Middle frontal gyrus (tissue), 1 donor: Measurements from ENCODE around the gene ADGRL3.

Experiments
- DNase-seq: peaks from one replicate; pipeline ENCODE4 v3.0.0-alpha.2; 2015; ENCODE audit warnings: low spot score; ENCODE audit errors: extremely low spot score

Gene ADGRL3

DNA sequence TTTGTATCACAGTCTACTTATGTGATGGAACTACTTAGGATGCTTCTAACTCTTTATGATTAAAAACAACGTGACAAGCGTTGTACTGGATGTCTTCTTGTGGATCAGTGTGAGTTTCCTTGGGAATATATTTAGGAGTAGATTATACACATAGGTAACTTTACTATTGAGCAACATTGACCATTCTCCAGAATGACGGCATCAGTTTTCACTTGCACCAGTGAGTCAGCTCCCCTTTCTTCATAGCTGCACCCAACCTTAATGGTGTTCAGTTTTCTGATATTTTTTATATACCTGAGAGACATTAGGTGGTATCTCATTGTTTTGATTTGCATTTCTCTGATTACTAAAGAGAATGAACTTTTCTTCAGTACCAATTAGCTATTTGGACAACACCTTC is 343.9 kb downstream of the ADGRL3 start:
- DNase-seq: no peak

DNA sequence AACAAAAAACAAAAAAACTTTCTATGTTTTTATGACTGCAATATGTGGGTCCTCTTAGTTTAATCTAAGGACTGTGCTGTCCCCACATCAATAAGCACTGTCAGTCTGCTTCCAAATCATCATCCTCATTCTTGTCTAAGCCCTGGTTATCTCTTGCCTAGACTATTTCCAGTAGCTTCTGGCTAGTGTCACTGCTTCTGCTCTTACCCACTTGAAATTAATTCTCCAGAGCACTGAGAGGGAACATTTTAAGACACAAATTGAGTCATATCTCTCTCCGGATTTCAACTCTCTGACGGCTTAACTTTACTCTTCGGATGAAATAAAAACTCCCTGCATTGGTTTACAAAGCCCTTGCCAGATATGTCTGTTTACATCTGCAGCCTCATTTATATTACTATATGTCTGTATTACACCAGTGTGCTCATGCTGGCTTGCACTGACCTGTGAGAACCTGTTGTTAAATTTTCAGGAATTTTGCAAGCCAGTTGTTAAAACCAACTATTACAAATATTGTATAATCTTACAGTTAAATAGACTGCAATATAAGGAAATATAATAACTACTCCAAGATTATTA is 345.9 kb downstream of the ADGRL3 start:
- DNase-seq: no peak

DNA sequence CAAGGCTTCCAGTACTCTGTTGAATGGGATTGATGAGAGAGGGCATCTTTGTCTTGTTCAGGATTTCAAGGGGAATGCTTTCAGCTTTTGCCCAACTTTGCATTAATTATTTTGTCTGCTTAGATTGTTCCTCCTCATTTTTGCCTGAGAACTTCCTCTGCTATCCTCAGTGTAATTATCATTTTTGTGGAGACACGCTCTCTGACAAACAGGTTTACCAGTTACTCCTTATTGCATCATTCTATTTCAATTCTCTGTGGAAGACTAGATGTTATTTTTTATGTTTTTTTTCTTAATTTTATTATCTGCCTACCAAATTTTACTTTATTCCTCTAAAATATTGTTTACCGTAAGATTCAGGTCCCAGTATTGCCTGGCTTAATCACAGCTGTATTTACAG is 349.2 kb downstream of the ADGRL3 start:
- no peak for DNase-seq

DNA sequence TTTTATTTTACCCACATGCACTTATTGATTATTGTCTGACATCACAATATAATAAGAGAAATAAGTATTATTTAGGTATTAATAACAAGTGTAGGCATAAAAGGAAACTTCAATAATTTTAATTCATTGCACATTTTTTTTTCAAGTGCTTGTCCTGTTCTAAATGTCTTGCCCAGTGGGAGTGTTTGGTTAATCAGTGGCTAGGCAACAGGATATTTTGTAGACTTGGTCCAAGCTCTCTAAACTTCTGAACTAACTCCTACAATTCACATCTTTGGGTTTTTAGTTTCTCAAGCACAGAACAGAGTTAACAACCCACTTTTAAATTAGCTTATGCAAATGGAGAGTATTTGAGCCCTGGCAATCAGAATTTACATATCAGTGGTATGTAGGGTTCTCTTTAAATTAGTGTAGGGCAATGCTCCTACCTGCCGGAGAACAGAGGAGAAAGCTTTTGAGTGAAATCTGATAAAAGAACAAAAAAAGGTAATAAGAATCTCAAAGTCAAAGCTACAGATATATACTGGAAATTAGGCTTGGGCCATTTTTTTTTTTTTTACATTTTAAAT is 353.5 kb downstream of the ADGRL3 start:
- no peak for DNase-seq

DNA sequence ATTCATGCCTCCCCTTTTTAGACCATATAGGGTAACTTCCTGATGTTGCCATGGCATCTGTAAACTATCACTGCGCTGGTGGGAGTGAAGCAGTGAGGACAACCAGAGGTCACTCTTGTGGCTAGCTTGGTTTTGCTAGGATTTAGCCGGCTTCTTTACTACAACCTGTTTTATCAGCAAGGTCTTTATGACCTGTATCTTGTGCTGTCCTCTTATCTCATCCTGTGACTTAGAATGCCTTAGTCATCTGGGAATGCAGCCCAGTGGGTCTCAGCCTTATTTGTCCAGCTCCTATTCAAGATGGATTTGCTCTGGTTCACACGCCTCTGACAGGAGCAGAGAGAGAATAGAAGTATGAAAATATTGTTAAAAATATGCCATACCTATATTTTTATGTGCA is 355.7 kb downstream of the ADGRL3 start:
- no peak for DNase-seq

DNA sequence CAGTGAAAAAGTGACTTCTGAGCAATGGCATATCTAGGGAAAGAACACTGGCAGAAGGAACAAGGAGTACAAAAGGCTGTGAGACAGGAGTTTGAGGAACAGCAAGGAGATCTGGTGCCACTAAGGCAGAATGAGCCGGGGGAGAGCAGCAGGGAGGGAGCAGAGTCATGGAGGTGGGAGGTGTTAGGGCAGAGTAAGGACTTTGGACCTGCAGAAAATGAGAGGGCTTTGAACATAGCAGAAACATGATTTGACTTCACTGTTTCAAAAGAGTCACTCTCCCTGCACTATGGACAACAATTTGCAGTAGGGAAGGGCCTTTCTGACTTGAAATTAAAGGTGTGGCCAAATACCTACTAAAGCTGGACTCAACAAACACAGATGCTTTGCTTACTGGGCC is 356.2 kb downstream of the ADGRL3 start:
- no peak for DNase-seq

DNA sequence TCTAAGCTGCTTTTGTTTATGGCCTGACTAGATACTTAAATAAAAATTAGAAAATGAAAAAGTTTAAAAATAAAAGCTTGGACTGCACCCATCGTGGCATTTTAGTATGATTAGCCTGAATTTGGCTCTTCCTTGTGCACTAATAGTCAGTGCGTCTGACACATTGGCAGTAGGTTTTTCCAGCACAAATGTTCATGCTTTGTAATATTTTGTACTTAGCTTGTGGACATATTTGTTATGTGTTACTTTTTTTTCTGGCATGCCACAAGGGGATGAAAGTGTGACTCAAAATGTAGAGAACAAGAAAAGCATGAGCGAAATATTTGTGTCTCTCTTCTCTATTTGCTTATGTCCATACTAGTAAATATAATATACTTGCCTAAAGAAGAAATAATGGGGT is 359.3 kb downstream of the ADGRL3 start:
- DNase-seq: no peak

DNA sequence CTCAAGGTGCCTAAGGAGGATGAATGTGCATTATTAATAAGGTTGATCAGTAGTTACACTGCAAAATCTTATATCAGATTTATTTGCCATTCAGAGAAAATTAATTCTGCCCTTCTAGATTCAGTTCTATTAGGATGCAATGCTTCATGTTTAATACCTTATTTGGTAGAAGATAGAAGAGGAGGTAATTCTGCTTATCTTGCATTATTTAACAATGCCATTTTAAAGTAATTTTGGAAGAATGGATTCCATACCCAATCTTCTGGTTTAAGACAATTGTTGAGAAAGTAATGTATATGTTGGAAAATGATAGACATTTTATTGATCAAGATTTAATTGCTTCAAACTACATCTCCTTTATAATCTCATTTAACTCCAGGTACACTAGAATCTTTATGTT is 360.9 kb downstream of the ADGRL3 start:
- no peak for DNase-seq

DNA sequence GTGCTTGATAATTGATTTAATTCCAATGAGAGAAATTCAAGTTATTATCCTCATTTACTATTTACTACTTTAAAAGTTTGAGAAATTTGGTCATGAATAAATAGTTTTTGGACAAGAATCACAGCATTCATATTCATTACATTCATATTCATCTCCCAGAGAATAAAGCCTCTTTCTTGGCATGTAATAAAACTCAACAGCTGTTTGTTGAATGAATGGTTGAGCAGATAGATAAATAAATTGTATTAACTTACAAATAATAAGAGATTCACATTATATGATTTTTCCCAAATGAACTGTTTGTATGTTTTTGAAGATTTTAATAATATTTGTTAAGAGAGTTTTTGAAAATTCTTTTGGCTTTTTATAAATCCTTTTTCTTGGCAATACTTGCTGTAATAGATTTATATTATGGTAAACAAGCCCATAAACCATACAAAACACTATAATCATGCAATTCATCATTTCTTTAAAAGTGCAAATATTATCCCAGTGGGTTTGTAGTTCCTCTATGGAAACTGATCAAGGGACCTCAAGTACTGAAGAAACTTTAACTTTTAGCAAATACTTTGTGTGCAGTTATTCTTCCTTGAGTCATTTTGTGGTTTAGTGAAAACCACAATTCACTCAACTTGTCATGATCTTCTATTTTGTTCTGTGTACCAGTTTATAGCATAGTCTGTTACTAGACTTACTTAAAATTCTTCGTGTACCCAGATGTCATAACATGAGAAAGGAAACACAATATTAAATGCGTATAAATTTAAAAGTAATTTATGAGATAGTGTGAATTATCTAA is 371.8 kb downstream of the ADGRL3 start:
- DNase-seq: no peak

DNA sequence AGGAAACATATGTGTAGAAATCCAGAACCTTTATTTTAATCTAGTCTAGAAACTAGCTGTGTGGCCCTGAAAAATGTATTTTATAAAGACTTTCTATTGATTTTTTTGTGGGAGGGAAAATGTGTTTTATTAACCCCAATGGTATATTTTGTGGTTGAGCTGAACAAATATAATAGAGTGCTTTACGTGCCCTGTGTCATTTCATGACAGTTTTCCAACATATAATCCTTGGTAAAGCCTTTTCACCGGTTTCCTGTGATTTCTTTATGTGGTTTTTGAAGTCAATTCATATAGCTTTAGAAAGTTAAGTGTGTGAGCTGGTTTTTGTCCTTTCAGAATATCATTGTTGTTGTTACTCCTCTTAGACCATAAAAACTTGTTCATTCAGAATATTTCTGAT is 375.7 kb downstream of the ADGRL3 start:
- no peak for DNase-seq

DNA sequence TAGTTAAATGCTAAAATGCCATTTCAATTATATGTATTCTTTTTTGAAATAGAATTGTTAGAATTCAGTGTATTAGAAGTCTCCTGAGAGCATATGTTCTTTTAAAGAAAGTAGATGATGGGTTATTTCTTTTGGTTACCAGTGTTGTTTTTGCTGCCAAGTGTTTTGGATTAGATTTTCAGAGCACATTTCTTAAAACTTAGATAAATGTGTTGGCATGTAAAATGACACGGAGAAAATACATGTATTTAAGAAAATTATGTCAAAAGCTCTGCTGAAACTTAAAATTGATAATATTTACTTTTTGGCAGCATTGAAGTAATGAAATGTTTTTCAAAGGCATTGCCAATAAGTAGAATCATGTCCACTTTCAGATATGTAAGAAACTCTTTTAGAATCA is 379.7 kb downstream of the ADGRL3 start:
- DNase-seq: no peak

DNA sequence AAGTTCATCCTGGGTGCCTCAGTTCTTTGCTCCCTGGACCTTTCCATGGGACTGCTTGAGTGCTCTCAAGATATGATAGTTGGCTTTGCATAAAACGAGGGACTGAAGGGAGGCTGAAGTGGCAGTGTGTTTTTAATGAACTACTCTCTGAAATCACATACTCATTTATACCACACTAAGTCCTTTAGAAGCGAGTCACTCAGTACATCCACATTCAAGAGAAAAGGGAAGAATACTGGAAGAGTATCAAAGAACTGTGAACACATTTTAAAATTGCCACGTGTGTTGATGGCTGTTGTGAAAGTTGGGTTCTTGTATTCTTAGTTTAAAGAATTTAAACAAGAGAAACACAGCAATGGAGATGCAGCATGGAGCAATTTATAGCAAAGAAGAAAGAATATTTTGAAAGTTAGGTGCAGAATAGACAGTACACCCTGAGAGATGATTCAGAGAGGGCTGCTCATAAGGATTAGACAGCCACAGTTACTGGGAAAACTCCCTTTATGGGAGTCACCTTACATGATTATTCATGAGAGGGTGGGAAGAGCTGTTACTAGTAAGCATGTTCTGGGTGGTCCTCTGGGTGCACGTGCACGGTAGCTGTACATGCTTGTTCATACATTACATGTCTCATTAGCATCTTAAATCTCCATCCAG is 380.7 kb downstream of the ADGRL3 start:
- no peak for DNase-seq

DNA sequence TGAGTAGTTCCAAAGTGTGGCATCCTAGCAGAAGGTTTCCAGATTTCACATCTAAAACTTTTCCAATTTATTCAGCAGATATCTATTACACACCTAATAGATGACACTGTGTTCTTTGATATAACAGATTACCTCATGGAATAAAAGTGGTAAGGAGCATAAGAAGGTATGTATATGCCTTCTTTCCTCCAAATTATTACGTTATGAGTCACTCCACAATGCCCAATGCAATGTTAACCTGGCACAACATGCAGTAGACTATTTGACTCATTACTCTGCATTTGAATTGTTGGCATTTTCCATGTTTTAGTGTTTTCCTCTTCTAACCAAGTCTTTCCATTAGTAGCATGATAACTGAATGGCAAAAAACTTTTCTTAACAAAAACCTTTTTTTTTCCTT is 383.6 kb downstream of the ADGRL3 start:
- DNase-seq: no peak

DNA sequence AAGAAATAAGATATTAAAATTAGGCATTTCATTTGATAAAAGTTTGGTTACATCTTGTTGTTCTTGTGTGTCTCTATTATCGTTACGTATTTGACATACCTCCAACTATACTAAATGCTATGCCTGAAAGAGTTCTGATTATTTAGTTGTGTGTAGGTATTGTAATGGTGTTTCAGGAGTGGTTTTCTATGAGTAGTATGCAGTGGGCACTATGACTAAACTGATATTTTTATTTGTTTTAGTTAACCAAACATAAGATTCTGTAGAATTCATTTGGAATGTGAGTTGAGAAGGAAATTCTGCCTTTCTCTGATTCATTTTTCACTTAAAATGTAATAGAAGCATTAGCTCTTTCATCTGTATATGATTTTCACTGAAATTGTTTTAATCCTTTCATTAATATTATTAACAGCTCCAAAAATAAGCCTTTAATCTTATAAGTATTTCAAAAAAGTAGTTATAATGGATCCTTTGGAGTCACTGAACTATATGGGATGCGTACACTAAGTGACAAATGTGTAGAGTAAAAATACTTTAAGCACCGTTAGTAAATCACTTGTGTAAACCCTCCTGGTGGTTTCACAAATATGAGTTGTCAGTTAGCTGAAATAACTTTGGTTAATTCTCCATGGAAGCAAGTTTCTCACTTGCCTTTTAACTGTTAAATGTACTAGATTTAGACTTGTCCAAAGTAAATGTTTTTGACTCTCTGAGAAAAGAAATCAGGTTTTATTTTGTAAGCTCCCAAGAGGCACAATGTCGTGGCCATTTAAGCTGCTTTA is 388.7 kb downstream of the ADGRL3 start:
- DNase-seq: no peak

DNA sequence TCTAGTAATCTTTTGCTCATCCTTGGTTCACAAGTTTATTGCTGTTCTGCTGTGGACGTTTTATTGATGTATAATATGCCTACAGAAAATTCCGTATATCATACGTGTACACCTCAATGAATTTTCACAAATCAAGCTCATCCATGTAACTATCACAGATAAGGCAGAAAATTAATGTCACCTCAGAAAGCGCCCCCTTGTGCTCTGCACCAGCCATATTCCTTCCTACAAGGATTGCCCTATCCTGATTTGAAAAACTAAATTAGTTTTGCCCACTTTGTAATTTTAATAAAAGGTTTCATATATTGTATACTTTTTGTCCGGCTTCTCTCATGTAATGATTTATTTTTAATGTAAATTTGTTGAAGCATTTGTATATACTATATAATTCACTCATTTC is 390.8 kb downstream of the ADGRL3 start:
- DNase-seq: no peak

DNA sequence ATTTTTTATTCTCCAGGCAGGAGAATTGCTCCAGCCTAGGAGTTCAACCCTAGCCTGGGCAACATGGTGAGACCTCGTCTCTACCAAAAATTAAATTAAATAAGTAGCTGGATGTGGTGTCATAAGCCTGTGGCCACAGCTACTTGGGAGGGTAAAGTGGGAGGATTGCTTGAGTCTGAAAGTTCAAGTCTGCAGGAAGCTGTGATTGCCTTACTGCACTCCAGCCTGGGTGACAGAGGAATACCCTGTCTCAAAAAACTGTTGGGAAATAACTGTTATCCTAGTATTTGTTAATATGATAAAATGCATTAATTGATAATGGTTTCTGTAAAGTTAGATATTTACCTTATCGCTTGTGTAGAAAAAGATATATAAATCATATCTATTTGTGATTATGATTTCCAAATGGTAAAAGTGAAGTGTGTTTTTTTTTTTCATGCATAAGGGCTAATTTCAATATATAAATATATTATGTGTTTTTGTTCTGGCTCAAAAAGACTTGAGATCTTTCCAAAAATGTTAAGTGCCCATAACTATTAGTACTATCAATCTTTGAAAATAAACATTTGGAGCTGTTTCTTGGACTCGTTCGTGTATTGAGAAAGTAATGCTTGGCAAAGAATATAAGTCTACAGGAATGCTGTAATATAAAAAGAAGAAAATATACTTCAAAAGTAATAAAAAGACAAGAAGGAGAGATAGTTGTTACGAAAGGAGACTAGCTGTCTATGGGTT is 396.6 kb downstream of the ADGRL3 start:
- DNase-seq: no peak

DNA sequence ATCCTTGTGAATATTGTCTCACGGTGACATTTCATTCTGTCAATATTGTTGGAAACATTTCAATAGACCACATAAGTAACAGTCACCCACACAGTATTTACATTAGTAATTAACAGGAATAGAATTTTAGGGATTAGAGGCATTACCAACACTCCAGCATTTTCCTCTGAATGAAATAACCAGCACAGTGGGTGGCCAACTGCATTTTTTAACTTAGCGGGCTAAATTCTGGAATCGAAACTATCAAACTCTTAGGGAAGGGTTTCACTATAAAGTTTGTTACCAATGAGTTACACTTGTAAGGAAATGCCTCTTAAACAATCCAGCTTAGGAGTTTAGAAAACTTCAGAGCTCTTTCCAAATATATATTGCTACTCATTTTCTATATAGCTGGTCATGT is 403.0 kb downstream of the ADGRL3 start:
- DNase-seq: no peak

DNA sequence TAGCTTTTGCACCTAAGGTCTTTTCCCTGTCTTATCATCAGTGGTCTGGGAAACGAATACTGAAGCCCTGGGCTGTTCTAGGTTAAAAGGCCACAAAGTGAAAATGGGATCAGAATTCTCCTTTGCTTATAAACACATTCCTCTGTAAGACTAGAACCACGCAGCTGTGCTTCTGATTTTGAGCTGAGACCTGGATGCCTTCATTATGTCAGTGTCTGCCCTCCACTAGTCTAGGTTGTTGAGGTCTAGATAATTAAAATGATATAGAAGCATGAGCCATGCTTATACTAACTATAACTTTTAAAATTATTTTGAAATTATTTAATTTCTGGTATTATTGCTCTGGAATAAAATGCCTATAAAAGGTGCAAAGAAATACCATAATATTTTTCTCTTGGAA is 403.9 kb downstream of the ADGRL3 start:
- no peak for DNase-seq

DNA sequence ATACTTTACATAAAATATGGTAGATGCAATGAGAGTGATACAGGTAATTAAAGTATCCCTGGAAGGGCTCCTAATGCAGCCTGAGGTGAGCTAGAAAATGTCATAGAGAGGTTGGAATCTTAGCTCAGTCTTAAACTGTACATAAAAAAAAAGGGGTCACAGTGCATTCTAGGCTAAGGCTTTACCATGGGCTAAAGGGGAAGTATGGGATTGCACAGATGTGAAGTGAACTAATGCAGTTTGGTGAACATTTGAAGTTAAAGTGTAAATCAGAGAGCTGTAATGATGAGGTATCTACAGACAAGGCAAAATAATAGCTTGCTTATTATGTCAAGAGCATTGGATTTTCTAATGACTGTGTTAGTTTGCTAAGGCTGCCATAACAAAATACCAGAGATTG is 405.9 kb downstream of the ADGRL3 start:
- no peak for DNase-seq

DNA sequence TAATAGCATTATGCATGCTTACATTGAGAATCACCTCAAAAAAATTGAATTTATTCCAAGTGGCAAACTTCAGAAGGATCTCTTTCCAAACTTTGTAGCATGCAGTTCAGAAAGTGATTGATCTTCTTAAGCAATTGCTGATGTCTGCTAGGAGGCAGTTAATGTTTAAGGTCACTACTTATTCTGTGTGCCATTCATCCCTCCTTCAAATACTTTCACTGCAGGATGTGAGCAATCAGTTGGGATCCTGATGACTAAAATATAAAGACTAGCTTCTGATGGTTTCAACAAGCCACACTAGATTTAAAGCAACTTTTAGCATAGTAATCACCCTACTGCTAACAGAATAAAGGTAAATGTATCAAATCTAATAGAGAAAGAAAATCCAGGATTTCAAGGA is 414.1 kb downstream of the ADGRL3 start:
- DNase-seq: no peak

DNA sequence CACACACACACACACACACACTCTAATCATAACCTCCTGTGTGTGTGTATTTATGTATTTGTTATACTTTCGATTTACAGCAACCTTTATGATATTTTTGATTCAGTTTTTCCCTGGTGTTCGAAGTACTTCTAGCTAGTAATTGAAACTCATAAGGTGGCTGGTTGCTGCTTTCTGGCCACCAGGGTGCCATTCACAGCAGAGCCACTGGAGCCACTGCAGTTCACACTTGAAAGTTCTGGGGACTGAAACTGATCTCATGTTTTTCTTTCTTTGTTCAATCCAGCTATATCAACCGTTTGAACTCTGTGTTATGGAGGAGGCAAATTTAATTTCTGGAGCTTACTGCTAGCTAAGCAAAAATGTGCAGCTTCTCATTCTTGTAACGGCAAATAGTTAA is 419.4 kb downstream of the ADGRL3 start:
- DNase-seq: no peak
